Neural cell (in vitro differentiated cells): ENCODE results near the gene CUBN. TPM values are rescaled to one million over a fixed set of nuclear protein-coding genes. Genes with fewer than 3 reads are reported as not detected.

Experiments used
- H2AFZ ChIP-seq: fragments of 200-600, 300-800 bp; sonication (generic), shearing (Covaris generic); 2 replicates; pipeline ENCODE4 v1.6.0; 2014; ENCODE audit warnings: low read depth, mild to moderate bottlenecking, antibody characterized with exemption, low read length, moderate library complexity
- H3F3A ChIP-seq: fragments of 200-600 bp; shearing (Covaris generic); 2 replicates; pipeline ENCODE4 v1.6.1; 2016; ENCODE audit warnings: mild to moderate bottlenecking, moderate library complexity, mixed read lengths, antibody characterized with exemption, low read length; ENCODE audit not compliant: insufficient read depth, poor library complexity, severe bottlenecking
- H3K27ac ChIP-seq: fragments of 200-600, 300-800 bp; sonication (generic), shearing (Covaris generic); 2 replicates; pipeline ENCODE4 v1.5.1; 2014; ENCODE audit warnings: mild to moderate bottlenecking, low read length, moderate library complexity
- H3K27me3 ChIP-seq: fragments of 300-800, 200-600 bp; sonication (generic), shearing (Covaris generic); 2 replicates; pipeline ENCODE4 v1.6.0; 2014; ENCODE audit warnings: mild to moderate bottlenecking, low read depth, low read length, moderate library complexity; ENCODE audit not compliant: insufficient read depth
- H3K36me3 ChIP-seq: fragments of 300-800, 200-600 bp; sonication (generic), shearing (Covaris generic); 2 replicates; pipeline ENCODE4 v1.5.1; 2014; ENCODE audit warnings: mild to moderate bottlenecking, antibody characterized with exemption, low read length, moderate library complexity; ENCODE audit not compliant: insufficient read depth
- H3K4me2 ChIP-seq: fragments of 300-800, 200-600 bp; sonication (generic), shearing (Covaris generic); 2 replicates; pipeline ENCODE4 v1.6.0; 2014; ENCODE audit warnings: mild to moderate bottlenecking, low read length
- H3K4me3 ChIP-seq: fragments of 300-800, 200-600 bp; sonication (generic), shearing (Covaris generic); 2 replicates; pipeline ENCODE4 v1.5.1; 2014; ENCODE audit warnings: mild to moderate bottlenecking, low read length, moderate library complexity
- H3K79me2 ChIP-seq: fragments of 200-600 bp; shearing (Covaris generic); replicated peaks from 2 replicates; pipeline ENCODE4 v1.6.0; 2014; ENCODE audit warnings: mild to moderate bottlenecking, low read length, moderate library complexity; ENCODE audit not compliant: insufficient read depth
- H3K9ac ChIP-seq: fragments of 300-800, 200-600 bp; sonication (generic), shearing (Covaris generic); 2 replicates; pipeline ENCODE4 v1.6.1; 2016; ENCODE audit warnings: mild to moderate bottlenecking, low read length, mixed read lengths
- H3K9me2 ChIP-seq: fragments of 200-600 bp; shearing (Covaris generic); 2 replicates; pipeline ENCODE4 v1.6.1; 2016; ENCODE audit warnings: mild to moderate bottlenecking, low read length, mixed read lengths; ENCODE audit not compliant: insufficient read depth
- H3K9me3 ChIP-seq: fragments of 200-600, 300-800 bp; sonication (generic), shearing (Covaris generic); 2 replicates; pipeline ENCODE4 v1.6.1; 2016; ENCODE audit warnings: mild to moderate bottlenecking, mixed run types, low read length, moderate library complexity, mixed read lengths
- H4K20me1 ChIP-seq: fragments of 200-600 bp; shearing (Covaris generic); 2 replicates; pipeline ENCODE4 v1.6.1; 2016; ENCODE audit warnings: mild to moderate bottlenecking, mixed run types; ENCODE audit not compliant: insufficient read depth
- CTCF ChIP-seq: fragments of 450-650 bp; IDR thresholded peaks from 2 replicates; pipeline ENCODE4 v1.5.1; 2014; ENCODE audit warnings: antibody characterized with exemption, mild to moderate bottlenecking, moderate library complexity; ENCODE audit not compliant: poor library complexity, severe bottlenecking
- EP300 ChIP-seq: fragments of 450-650 bp; conservative IDR thresholded peaks from 2 replicates; pipeline ENCODE4 v1.6.1; 2014; ENCODE audit warnings: antibody characterized with exemption, mild to moderate bottlenecking, moderate library complexity; ENCODE audit not compliant: poor library complexity, severe bottlenecking
- EZH2 ChIP-seq: fragments of 200-600, 300-800 bp; shearing (Covaris generic), sonication (generic); IDR thresholded peaks from 2 replicates; pipeline ENCODE4 v1.6.1; 2014; ENCODE audit warnings: antibody characterized with exemption, low read length, borderline replicate concordance, mild to moderate bottlenecking; ENCODE audit not compliant: insufficient read depth, poor library complexity, severe bottlenecking
- MXI1 ChIP-seq: fragments of 450-650 bp; conservative IDR thresholded peaks from 2 replicates; pipeline ENCODE4 v1.6.1; 2014; ENCODE audit warnings: antibody characterized with exemption, mild to moderate bottlenecking; ENCODE audit not compliant: poor library complexity, severe bottlenecking
- POLR2AphosphoS5 ChIP-seq: IDR thresholded peaks from 2 replicates; pipeline ENCODE4 v1.6.1; 2012
- RAD21 ChIP-seq: fragments of 450-650 bp; conservative IDR thresholded peaks from 2 replicates; pipeline ENCODE4 v1.6.1; 2014; ENCODE audit warnings: antibody characterized with exemption, mild to moderate bottlenecking, moderate library complexity
- REST ChIP-seq: IDR thresholded peaks from 2 replicates; pipeline ENCODE4 v1.6.1; 2012; ENCODE audit warnings: borderline replicate concordance
- SMC3 ChIP-seq: fragments of 450-650 bp; conservative IDR thresholded peaks from 2 replicates; pipeline ENCODE4 v1.6.1; 2014; ENCODE audit warnings: antibody characterized with exemption, mild to moderate bottlenecking, moderate library complexity; ENCODE audit not compliant: poor library complexity
- TAF1 ChIP-seq: IDR thresholded peaks from 2 replicates; pipeline ENCODE4 v1.6.1; 2012; ENCODE audit warnings: low read depth
- polyA plus RNA-seq: library from polyadenylated mRNA; depleted of rRNA; stranded (reverse); fragments of >200 nt; gene quantifications from 2 replicates; pipeline ENCODE4 v1.2.3, GENCODE V29; 2014

Gene CUBN
- polyA plus RNA-seq, 1 donor from 2014 or later = 7.1 TPM

- H3K4me2 ChIP-seq = no peak overlapping the region
Measured at GRCh38 chr10:17145239-17145638, 15.6 kb upstream of the CUBN start.

GRCh38 chr10:17144757-17145156 lies 15.1 kb upstream of the CUBN start:
- Histone ChIP-seq H4K20me1 (no peaks in the 10 kb centered on the region), H3K9me3 (no peaks in the 10 kb centered on the region), H3K36me3 (no peaks in the 10 kb centered on the region), H3K79me2 (no peaks in the 10 kb centered on the region), H3K9me2 (no peaks in the 10 kb centered on the region), H3K4me3 (no peak overlapping the region), H3F3A (no peaks in the 10 kb centered on the region), H3K27ac (no peak overlapping the region), H3K27me3 (no peaks in the 10 kb centered on the region), H3K9ac (no peak overlapping the region), H3K4me2 (no peak overlapping the region), H2AFZ (no peak overlapping the region)
- no peak for TF ChIP-seq MXI1
- TF ChIP-seq SMC3 = no peak
- TF ChIP-seq POLR2AphosphoS5 = no peak
- no peak for TF ChIP-seq EP300
- TF ChIP-seq EZH2 = no peak
- TF ChIP-seq RAD21 = no peak
- no peak for TF ChIP-seq CTCF

More at GRCh38 chr10:17145239-17145638, 15.6 kb upstream of the CUBN start:
- TF ChIP-seq EZH2 (no peak), EP300 (no peak), CTCF (no peak), RAD21 (no peak), TAF1 (no peak), POLR2AphosphoS5 (no peak), SMC3 (no peak), REST (no peak), MXI1 (no peak)
- Histone ChIP-seq H3K9me3 (no peaks in the 10 kb centered on the region), H3K36me3 (peaks cover 3% of the 10 kb centered on the region), H3K9ac (no peak overlapping the region), H4K20me1 (no peaks in the 10 kb centered on the region), H3K4me3 (no peak overlapping the region), H2AFZ (no peak overlapping the region), H3K79me2 (no peaks in the 10 kb centered on the region), H3K9me2 (no peaks in the 10 kb centered on the region), H3F3A (no peaks in the 10 kb centered on the region), H3K27ac (no peak overlapping the region), H3K27me3 (no peaks in the 10 kb centered on the region)
